ENCODE results near the gene WWC1. TPM values are rescaled to one million over a fixed set of nuclear protein-coding genes. Genes with fewer than 3 reads are reported as not detected.
"Not testable (repeated sequence)": the region's sequence is repeated elsewhere in the genome, so short reads cannot be mapped to it uniquely, and the experiment has no call there.

Gene WWC1
- total RNA-seq, 1 experiment from 2014 or later = 190 TPM

DNA sequence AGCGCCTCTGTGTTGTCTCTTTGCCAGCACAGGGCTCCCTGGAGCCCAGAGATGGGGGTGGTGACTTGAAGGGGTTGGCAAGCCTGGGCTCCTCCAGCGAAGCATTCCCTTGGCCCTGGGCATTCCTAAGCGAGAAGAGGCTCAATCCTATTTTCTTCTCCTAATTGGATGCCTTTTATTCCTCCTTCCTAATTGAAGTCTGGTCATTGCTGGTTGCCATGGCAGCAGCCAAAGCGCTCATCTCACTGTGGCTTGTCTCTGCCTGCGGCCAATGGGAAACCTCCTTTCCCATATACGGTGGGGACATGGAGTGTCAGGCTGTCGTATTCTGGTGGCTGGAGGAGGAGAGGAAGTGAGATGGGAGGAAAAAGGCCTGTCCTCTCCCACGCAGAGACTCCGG, 142.6 kb downstream of the WWC1 start:
- BruUV-seq (replicated peaks) = no TSS peak
- intact Hi-C loops (cut with micrococcal nuclease; ENCODE audit: unreplicated experiment) = no loop called here
- CTCF ChIA-PET = no interaction called here
- peaks cover 76% of the 10 kb centered on the region for H3K36me3 Mint-ChIP-seq (ENCODE audit: insufficient read depth, unreplicated experiment)
- peaks cover 18% of the 10 kb centered on the region for H3K4me1 Mint-ChIP-seq (ENCODE audit: low read depth, unreplicated experiment)
- H3K4me3 Mint-ChIP-seq (ENCODE audit: low read depth, unreplicated experiment) = no peak overlapping the region
- DNase-seq = no peak
- H3K27me3 Mint-ChIP-seq (ENCODE audit: unreplicated experiment) = no peaks in the 10 kb centered on the region
- no peaks in the 10 kb centered on the region for H3K9me3 Mint-ChIP-seq (ENCODE audit: low read depth, unreplicated experiment)
- no peak overlapping the region for H3K27ac Mint-ChIP-seq (ENCODE audit: unreplicated experiment)
- TF ChIP-seq, protein P1, sequence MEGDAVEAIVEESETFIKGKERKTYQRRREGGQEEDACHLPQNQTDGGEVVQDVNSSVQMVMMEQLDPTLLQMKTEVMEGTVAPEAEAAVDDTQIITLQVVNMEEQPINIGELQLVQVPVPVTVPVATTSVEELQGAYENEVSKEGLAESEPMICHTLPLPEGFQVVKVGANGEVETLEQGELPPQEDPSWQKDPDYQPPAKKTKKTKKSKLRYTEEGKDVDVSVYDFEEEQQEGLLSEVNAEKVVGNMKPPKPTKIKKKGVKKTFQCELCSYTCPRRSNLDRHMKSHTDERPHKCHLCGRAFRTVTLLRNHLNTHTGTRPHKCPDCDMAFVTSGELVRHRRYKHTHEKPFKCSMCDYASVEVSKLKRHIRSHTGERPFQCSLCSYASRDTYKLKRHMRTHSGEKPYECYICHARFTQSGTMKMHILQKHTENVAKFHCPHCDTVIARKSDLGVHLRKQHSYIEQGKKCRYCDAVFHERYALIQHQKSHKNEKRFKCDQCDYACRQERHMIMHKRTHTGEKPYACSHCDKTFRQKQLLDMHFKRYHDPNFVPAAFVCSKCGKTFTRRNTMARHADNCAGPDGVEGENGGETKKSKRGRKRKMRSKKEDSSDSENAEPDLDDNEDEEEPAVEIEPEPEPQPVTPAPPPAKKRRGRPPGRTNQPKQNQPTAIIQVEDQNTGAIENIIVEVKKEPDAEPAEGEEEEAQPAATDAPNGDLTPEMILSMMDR (IDR thresholded peaks at IDR 0.05; ENCODE audit: unreplicated experiment) = no peak

DNA sequence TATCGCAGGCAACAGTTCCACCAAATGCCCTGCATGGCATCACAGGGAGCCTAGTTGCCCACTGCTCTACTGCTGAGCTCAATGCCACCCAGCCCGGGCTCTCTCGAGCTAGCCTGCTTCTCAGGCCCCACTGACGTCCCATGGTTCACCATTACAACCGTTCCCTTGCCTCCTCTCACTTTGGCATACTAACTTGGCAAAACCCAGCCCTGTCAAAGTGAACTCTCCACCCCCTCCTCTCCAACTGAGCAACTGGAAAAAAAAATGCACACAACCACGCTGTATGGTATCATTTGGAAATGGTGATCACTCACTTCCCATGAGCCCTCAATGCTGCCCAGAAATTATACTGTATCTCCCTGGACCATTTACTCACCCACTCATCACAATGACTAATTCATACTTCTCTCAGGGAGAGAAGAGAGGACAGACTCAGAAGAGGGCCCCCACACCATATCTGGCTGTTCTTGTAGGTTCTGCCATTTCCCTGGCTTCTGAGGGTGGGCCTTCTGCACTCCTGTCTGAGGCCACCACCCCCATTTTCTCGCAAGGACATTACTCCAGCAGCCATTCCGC, 143.4 kb downstream of the WWC1 start:
- H3K27me3 Mint-ChIP-seq (ENCODE audit: unreplicated experiment) = no peaks in the 10 kb centered on the region
- TF ChIP-seq, protein P1 (IDR thresholded peaks at IDR 0.05; ENCODE audit: unreplicated experiment) = no peak
- peak overlapping the region; percentile 37 for H3K27ac Mint-ChIP-seq (ENCODE audit: unreplicated experiment)
- no TSS peak for BruUV-seq (replicated peaks)
- no peaks in the 10 kb centered on the region for H3K9me3 Mint-ChIP-seq (ENCODE audit: low read depth, unreplicated experiment)
- no peak for DNase-seq
- H3K4me1 Mint-ChIP-seq (ENCODE audit: low read depth, unreplicated experiment) = peaks cover 18% of the 10 kb centered on the region
- no peak overlapping the region for H3K4me3 Mint-ChIP-seq (ENCODE audit: low read depth, unreplicated experiment)
- intact Hi-C loops (cut with micrococcal nuclease; ENCODE audit: unreplicated experiment) = no loop called here
- CTCF ChIA-PET = interaction anchor here (0.5 to 0.7 kb wide), 2 partner anchors 115 to 152 kb away, joined by 3 to 6 read pairs; no protein-coding TSS in a partner anchor
- peaks cover 77% of the 10 kb centered on the region for H3K36me3 Mint-ChIP-seq (ENCODE audit: insufficient read depth, unreplicated experiment)

DNA sequence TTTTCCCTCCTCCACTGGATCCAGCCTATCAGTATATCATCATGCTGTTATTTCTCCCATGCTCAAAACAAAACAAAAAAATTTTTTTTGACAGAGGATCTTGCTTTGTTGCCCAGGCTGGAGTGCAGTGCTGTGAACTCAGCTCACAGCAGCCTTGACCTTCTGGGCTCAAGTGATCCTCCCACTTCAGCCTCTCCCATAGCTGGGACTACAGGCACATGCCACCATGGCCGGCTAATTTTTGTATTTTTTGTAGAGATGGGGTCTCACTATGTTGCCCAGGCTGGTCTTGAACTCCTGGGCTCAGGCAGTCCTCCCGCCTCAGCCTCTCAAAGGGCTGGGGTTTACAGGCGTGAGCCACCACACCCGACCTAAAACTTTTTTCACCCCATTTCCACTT, 143.9 kb downstream of the WWC1 start:
- H3K4me3 Mint-ChIP-seq (ENCODE audit: low read depth, unreplicated experiment); DNase-seq; BruUV-seq (replicated peaks); intact Hi-C loops (cut with micrococcal nuclease; ENCODE audit: unreplicated experiment); H3K9me3 Mint-ChIP-seq (ENCODE audit: low read depth, unreplicated experiment); H3K27me3 Mint-ChIP-seq (ENCODE audit: unreplicated experiment): not testable (repeated sequence)
- Mint-ChIP-seq H3K27ac (ENCODE audit: unreplicated experiment) (peak overlapping the region; percentile 37), H3K4me1 (ENCODE audit: low read depth, unreplicated experiment) (peaks cover 18% of the 10 kb centered on the region), H3K36me3 (ENCODE audit: insufficient read depth, unreplicated experiment) (peaks cover 77% of the 10 kb centered on the region)
- CTCF ChIA-PET = interaction anchor here (0.5 kb wide), 1 partner anchor 115 kb away, joined by 6 read pairs; no protein-coding TSS in a partner anchor

DNA sequence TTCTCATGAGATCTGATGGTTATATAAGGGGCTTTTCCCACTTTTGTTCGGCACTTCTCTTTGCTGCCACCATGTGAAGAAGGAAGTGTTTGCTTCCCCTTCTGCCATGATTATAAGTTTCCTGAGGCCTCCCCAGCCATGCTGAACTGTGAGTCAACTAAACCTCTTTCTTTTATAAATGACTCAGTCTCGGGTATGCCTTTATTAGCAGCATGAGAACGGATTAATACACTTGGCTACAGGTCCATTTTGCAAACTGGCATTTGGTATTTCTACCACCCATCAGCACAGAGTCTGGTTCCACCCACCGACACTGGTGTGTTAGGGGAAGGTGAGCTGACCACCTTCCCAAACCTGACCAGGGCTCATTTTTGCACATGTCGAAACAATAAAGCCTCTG, 146.9 kb downstream of the WWC1 start:
- CTCF ChIA-PET = no interaction called here
- no peak for DNase-seq
- BruUV-seq (replicated peaks) = no TSS peak
- Mint-ChIP-seq H3K9me3 (ENCODE audit: low read depth, unreplicated experiment) (no peaks in the 10 kb centered on the region), H3K36me3 (ENCODE audit: insufficient read depth, unreplicated experiment) (peaks cover 75% of the 10 kb centered on the region), H3K4me3 (ENCODE audit: low read depth, unreplicated experiment) (no peak overlapping the region), H3K4me1 (ENCODE audit: low read depth, unreplicated experiment) (peaks cover 18% of the 10 kb centered on the region), H3K27me3 (ENCODE audit: unreplicated experiment) (no peaks in the 10 kb centered on the region), H3K27ac (ENCODE audit: unreplicated experiment) (no peak overlapping the region)
- TF ChIP-seq, protein P1 (IDR thresholded peaks at IDR 0.05; ENCODE audit: unreplicated experiment) = no peak
- intact Hi-C loops (cut with micrococcal nuclease; ENCODE audit: unreplicated experiment) = no loop called here

DNA sequence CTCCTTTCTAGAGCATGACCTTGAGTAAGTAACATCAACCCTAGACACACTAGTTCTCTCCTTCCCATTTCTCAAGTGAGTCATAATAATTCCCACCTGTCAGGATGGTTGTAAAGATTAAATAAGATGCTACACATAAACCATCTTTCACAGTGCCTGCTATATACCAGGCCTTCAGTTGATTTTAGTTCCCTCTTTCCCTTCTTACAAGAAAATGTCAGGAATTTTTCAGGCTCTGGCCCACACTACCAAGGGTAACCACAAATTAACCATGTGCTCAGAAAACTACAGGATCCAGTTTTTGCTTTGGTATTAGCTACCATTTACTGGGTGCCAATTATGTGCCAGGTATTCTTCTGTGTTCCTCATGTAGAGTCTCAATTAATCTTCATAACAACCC, 152.1 kb downstream of the WWC1 start:
- intact Hi-C loops (cut with micrococcal nuclease; ENCODE audit: unreplicated experiment) = no loop called here
- BruUV-seq (replicated peaks) = no TSS peak
- Mint-ChIP-seq H3K27ac (ENCODE audit: unreplicated experiment) (peak overlapping the region; percentile 34), H3K27me3 (ENCODE audit: unreplicated experiment) (no peaks in the 10 kb centered on the region), H3K9me3 (ENCODE audit: low read depth, unreplicated experiment) (no peaks in the 10 kb centered on the region), H3K36me3 (ENCODE audit: insufficient read depth, unreplicated experiment) (peaks cover 75% of the 10 kb centered on the region), H3K4me3 (ENCODE audit: low read depth, unreplicated experiment) (no peak overlapping the region), H3K4me1 (ENCODE audit: low read depth, unreplicated experiment) (no peaks in the 10 kb centered on the region)
- TF ChIP-seq, protein P1 (IDR thresholded peaks at IDR 0.05; ENCODE audit: unreplicated experiment) = no peak
- CTCF ChIA-PET = no interaction called here
- DNase-seq = no peak

Data from Calu3 (cell line).